H1 (cell line): Measurements from ENCODE around the gene BTN2A1. TPM values are rescaled to one million over a fixed set of nuclear protein-coding genes. Genes with fewer than 3 reads are reported as not detected.

Experiments used
- CTCF ChIP-seq, 3 experiments: IDR thresholded peaks; 1 replicate in 2 of 3; 2 replicates in 1 of 3; pipeline versions ENCODE4 v1.5.1 to v1.6.1; 2011; ENCODE audit warnings: low read length in 3 of 3, mild to moderate bottlenecking in 3 of 3, inconsistent platforms in 2 of 3, low read depth in 1 of 3, moderate library complexity in 1 of 3; ENCODE audit not compliant: insufficient read depth in 1 of 3; ENCODE audit errors: control extremely low read depth in 1 of 3
- MAFK ChIP-seq: IDR thresholded peaks from 2 replicates; pipeline ENCODE4 v1.6.1; 2012; ENCODE audit warnings: low read depth, mild to moderate bottlenecking, improper control_type of control experiment, low read length
- SIN3A ChIP-seq, 2 experiments: IDR thresholded peaks in 1 of 2; conservative IDR thresholded peaks in 1 of 2; 2 replicates each; pipeline ENCODE4 v1.6.1; 2011 to 2012; ENCODE audit warnings: low read length in 2 of 2, improper control_type of control experiment in 1 of 2, low read depth in 1 of 2, mild to moderate bottlenecking in 1 of 2
- SP1 ChIP-seq: IDR thresholded peaks from 2 replicates; pipeline ENCODE4 v1.6.1; 2011; ENCODE audit warnings: low read depth, low read length
- polyA plus RNA-seq, 7 experiments: library from polyadenylated mRNA; depleted of rRNA in 3 of 7; stranded (reverse) in 5 of 7; unstranded in 2 of 7; fragments of >200 nt in 5 of 7; fragments of 200-250 nt in 2 of 7; gene quantifications; 1 replicate in 5 of 7; 2 replicates in 1 of 7; 4 replicates in 1 of 7; pipeline versions ENCODE4 v1.2.1 to v1.2.3, GENCODE V29; 2011 to 2013; ENCODE audit warnings: missing spikeins in 2 of 7, mixed read lengths in 2 of 7
- total RNA-seq: library from RNA; stranded (reverse); fragmentation: NEBNext Ultra II Directional; extraction: Animal tissue kit (Norgen Biotek cat#: 25700); gene quantifications from 2 replicates; pipeline ENCODE4 v1.2.1, GENCODE V29; 2021

The BTN2A1 gene
- total and polyA plus RNA-seq, 2 of the 8 experiments (the other 6 are each of a cell fraction or from before 2014, with no cell fraction given) = 8.7 to 11.0 TPM

GRCh38 chr6:26493258-26493657, 35.5 kb downstream of the BTN2A1 start (continued):
- TF ChIP-seq SIN3A (conservative IDR thresholded peaks at IDR 0.05 in 1 of 2, IDR thresholded peaks at IDR 0.05 in 1 of 2; ENCODE audit: low read depth in 1 of 2, low read length in 2 of 2) = no peak
- TF ChIP-seq SP1 = no peak
- peak in 1 of 3 experiments; percentile 43; a peak in 1 of 4 replicates for TF ChIP-seq CTCF (IDR thresholded peaks at IDR 0.05; ENCODE audit: control extremely low read depth in 1 of 3, insufficient read depth in 1 of 3, low read depth in 1 of 3, low read length in 3 of 3)
- no peak for TF ChIP-seq MAFK
